Activated CD8-positive, alpha-beta memory T cell treated with anti-CD3 and anti-CD28 coated beads, Interleukin-2, amount 10 ng/mL, durations not matched to agents 7 days and 5 days (primary cell): ENCODE measurements around the gene GPRC5A. TPM values are rescaled to one million over a fixed set of nuclear protein-coding genes. Genes with fewer than 3 reads are reported as not detected.
A peak's percentile ranks its signal among the peaks of the same experiment; 100 is the strongest.

Experiments used
- ATAC-seq: fragments of 150-1000 bp; cut with Tn5 transposase; one replicate; pipeline ENCODE4 v1.10.0; 2021; ENCODE audit warnings: moderate library complexity
- CTCF ChIA-PET: fragments of 350-600 bp; sonication (Branson Sonifier 250); formaldehyde crosslinking; loops from one replicate; lab custom pipeline; 2021; ENCODE audit warnings: antibody characterized with exemption; lab: Charles Lee
- DNase-seq: peaks from one replicate; pipeline ENCODE4 v3.0.0-alpha.2; 2020
- H3K27ac Mint-ChIP-seq: one replicate; pipeline ENCODE4 v1.8.0; 2021; ENCODE audit warnings: mild to moderate bottlenecking, mixed read lengths
- H3K27me3 Mint-ChIP-seq: one replicate; pipeline ENCODE4 v1.8.0; 2021; ENCODE audit warnings: mixed read lengths
- H3K36me3 Mint-ChIP-seq: one replicate; pipeline ENCODE4 v1.8.0; 2021; ENCODE audit warnings: mild to moderate bottlenecking, mixed read lengths
- H3K4me1 Mint-ChIP-seq: one replicate; pipeline ENCODE4 v1.8.0; 2021; ENCODE audit warnings: mixed read lengths
- H3K4me3 Mint-ChIP-seq: one replicate; pipeline ENCODE4 v1.8.0; 2021; ENCODE audit warnings: mild to moderate bottlenecking, moderate library complexity, mixed read lengths
- H3K9me3 Mint-ChIP-seq: one replicate; pipeline ENCODE4 v1.8.0; 2022; ENCODE audit warnings: low read depth, mixed read lengths
- total RNA-seq, 2 experiments: library from RNA; stranded (reverse); gene quantifications; one replicate each; pipeline ENCODE4 v1.2.3, GENCODE V29; 2021

The GPRC5A gene
- total RNA-seq, 2 experiments from 2014 or later, result not detected

- CTCF ChIA-PET, result interaction anchor here (1.2 to 1.6 kb wide), 2 partner anchors 8 to 288 kb away, joined by 4 to 6 read pairs; no protein-coding TSS in a partner anchor
- H3K9me3 Mint-ChIP-seq, result no peaks in the 10 kb centered on the region
- no peaks in the 10 kb centered on the region for H3K36me3 Mint-ChIP-seq
- DNase-seq (no peak), ATAC-seq (no peak)
- H3K4me3 Mint-ChIP-seq, result no peak overlapping the region
- H3K27ac Mint-ChIP-seq, result no peak overlapping the region
- peaks cover 8% of the 10 kb centered on the region for H3K27me3 Mint-ChIP-seq
- no peaks in the 10 kb centered on the region for H3K4me1 Mint-ChIP-seq
Measured at GRCh38 chr12:12924169-12924568, 32.8 kb downstream of the GPRC5A start.

GRCh38 chr12:12925388-12925787, 34.0 kb downstream of the GPRC5A start:
- Mint-ChIP-seq H3K27me3 (peaks cover 5% of the 10 kb centered on the region), H3K4me1 (no peaks in the 10 kb centered on the region), H3K36me3 (peaks cover under 1% of the 10 kb centered on the region), H3K4me3 (no peak overlapping the region), H3K9me3 (no peaks in the 10 kb centered on the region), H3K27ac (no peak overlapping the region)
- DNase-seq (no peak), ATAC-seq (no peak)
- CTCF ChIA-PET, result interaction anchor here (1.6 kb wide), 1 partner anchor 9 kb away, joined by 4 read pairs; no protein-coding TSS in a partner anchor

GRCh38 chr12:12926571-12927071, 35.3 kb downstream of the GPRC5A start:
- CTCF ChIA-PET, result interaction anchor here (1.3 to 1.4 kb wide), 2 partner anchors 10 to 285 kb away, joined by 3 read pairs; no protein-coding TSS in a partner anchor
- Mint-ChIP-seq H3K27me3 (peaks cover 5% of the 10 kb centered on the region), H3K9me3 (no peaks in the 10 kb centered on the region), H3K27ac (no peak overlapping the region), H3K4me1 (no peaks in the 10 kb centered on the region), H3K36me3 (peaks cover 1% of the 10 kb centered on the region), H3K4me3 (no peak overlapping the region)
- ATAC-seq (no peak), DNase-seq (no peak)

GRCh38 chr12:12927211-12928079, 36.1 kb downstream of the GPRC5A start:
- peak; percentile 90 for ATAC-seq
- peak; percentile 72 for DNase-seq
- no peaks in the 10 kb centered on the region for H3K4me1 Mint-ChIP-seq
- no peaks in the 10 kb centered on the region for H3K9me3 Mint-ChIP-seq
- H3K27me3 Mint-ChIP-seq, result peaks cover 5% of the 10 kb centered on the region
- peak overlapping the region; percentile 31 for H3K27ac Mint-ChIP-seq
- peaks cover 1% of the 10 kb centered on the region for H3K36me3 Mint-ChIP-seq
- peak overlapping the region; percentile 58 for H3K4me3 Mint-ChIP-seq
- CTCF ChIA-PET, result interaction anchor here (1.3 to 1.4 kb wide), 2 partner anchors 11 to 284 kb away, joined by 3 read pairs; no protein-coding TSS in a partner anchor

- CTCF ChIA-PET, result no interaction called here
Measured at GRCh38 chr12:12929696-12930095, 38.3 kb downstream of the GPRC5A start.

GRCh38 chr12:12930633-12931219, 39.4 kb downstream of the GPRC5A start:
- CTCF ChIA-PET, result interaction anchor here (1.1 kb wide), 1 partner anchor 14 kb away, joined by 3 read pairs; no protein-coding TSS in a partner anchor

More at GRCh38 chr12:12929696-12930095, 38.3 kb downstream of the GPRC5A start:
- H3K36me3 Mint-ChIP-seq, result peaks cover 1% of the 10 kb centered on the region
- peaks cover 16% of the 10 kb centered on the region for H3K27me3 Mint-ChIP-seq
- no peak overlapping the region for H3K4me3 Mint-ChIP-seq
- no peaks in the 10 kb centered on the region for H3K4me1 Mint-ChIP-seq
- DNase-seq, result no peak
- H3K27ac Mint-ChIP-seq, result no peak overlapping the region
- no peaks in the 10 kb centered on the region for H3K9me3 Mint-ChIP-seq
- no peak for ATAC-seq

GRCh38 chr12:12933742-12934141, 42.4 kb downstream of the GPRC5A start:
- CTCF ChIA-PET, result no interaction called here
- peaks cover 1% of the 10 kb centered on the region for H3K36me3 Mint-ChIP-seq
- no peak for ATAC-seq

More at GRCh38 chr12:12930633-12931219, 39.4 kb downstream of the GPRC5A start:
- no peaks in the 10 kb centered on the region for H3K4me1 Mint-ChIP-seq
- no peak overlapping the region for H3K4me3 Mint-ChIP-seq
- H3K27me3 Mint-ChIP-seq, result peaks cover 16% of the 10 kb centered on the region
- H3K9me3 Mint-ChIP-seq, result no peaks in the 10 kb centered on the region
- H3K36me3 Mint-ChIP-seq, result peaks cover 1% of the 10 kb centered on the region
- H3K27ac Mint-ChIP-seq, result no peak overlapping the region
- no peak for ATAC-seq
- no peak for DNase-seq

GRCh38 chr12:12934556-12934955, 43.2 kb downstream of the GPRC5A start:
- CTCF ChIA-PET, result no interaction called here

More at GRCh38 chr12:12933742-12934141, 42.4 kb downstream of the GPRC5A start:
- no peak overlapping the region for H3K27ac Mint-ChIP-seq
- H3K4me3 Mint-ChIP-seq, result no peak overlapping the region
- no peaks in the 10 kb centered on the region for H3K9me3 Mint-ChIP-seq
- peaks cover 14% of the 10 kb centered on the region for H3K27me3 Mint-ChIP-seq
- no peak for DNase-seq
- no peaks in the 10 kb centered on the region for H3K4me1 Mint-ChIP-seq

GRCh38 chr12:12936983-12937491, 45.7 kb downstream of the GPRC5A start:
- Mint-ChIP-seq H3K9me3 (no peaks in the 10 kb centered on the region), H3K4me1 (no peaks in the 10 kb centered on the region), H3K27me3 (peaks cover 17% of the 10 kb centered on the region), H3K4me3 (no peak overlapping the region), H3K27ac (no peak overlapping the region), H3K36me3 (no peaks in the 10 kb centered on the region)
- ATAC-seq (no peak), DNase-seq (no peak)
- CTCF ChIA-PET, result no interaction called here

More at GRCh38 chr12:12934556-12934955, 43.2 kb downstream of the GPRC5A start:
- Mint-ChIP-seq H3K36me3 (peaks cover 1% of the 10 kb centered on the region), H3K4me3 (no peak overlapping the region), H3K27ac (no peak overlapping the region), H3K9me3 (no peaks in the 10 kb centered on the region), H3K27me3 (peaks cover 15% of the 10 kb centered on the region), H3K4me1 (no peaks in the 10 kb centered on the region)
- DNase-seq, result no peak
- ATAC-seq, result no peak

- CTCF ChIA-PET, result no interaction called here
Measured at GRCh38 chr12:12938541-12938940, 47.2 kb downstream of the GPRC5A start.

GRCh38 chr12:12939888-12940287, 48.5 kb downstream of the GPRC5A start:
- no peak overlapping the region for H3K4me3 Mint-ChIP-seq
- H3K27ac Mint-ChIP-seq, result no peak overlapping the region
- H3K9me3 Mint-ChIP-seq, result no peaks in the 10 kb centered on the region
- H3K36me3 Mint-ChIP-seq, result no peaks in the 10 kb centered on the region
- peaks cover 10% of the 10 kb centered on the region for H3K27me3 Mint-ChIP-seq
- H3K4me1 Mint-ChIP-seq, result no peaks in the 10 kb centered on the region
- DNase-seq (no peak), ATAC-seq (no peak)
- CTCF ChIA-PET, result interaction anchor here (0.6 kb wide), 1 partner anchor 25 kb away, joined by 3 read pairs; no protein-coding TSS in a partner anchor

More at GRCh38 chr12:12938541-12938940, 47.2 kb downstream of the GPRC5A start:
- Mint-ChIP-seq H3K4me1 (no peaks in the 10 kb centered on the region), H3K27ac (no peak overlapping the region), H3K27me3 (peaks cover 19% of the 10 kb centered on the region), H3K36me3 (no peaks in the 10 kb centered on the region), H3K9me3 (no peaks in the 10 kb centered on the region), H3K4me3 (no peak overlapping the region)
- DNase-seq (no peak), ATAC-seq (no peak)

GRCh38 chr12:12941450-12942350, 50.3 kb downstream of the GPRC5A start:
- H3K4me3 Mint-ChIP-seq, result no peak overlapping the region
- no peak overlapping the region for H3K27ac Mint-ChIP-seq
- DNase-seq, result no peak
- CTCF ChIA-PET, result no interaction called here
- no peaks in the 10 kb centered on the region for H3K4me1 Mint-ChIP-seq
- no peaks in the 10 kb centered on the region for H3K36me3 Mint-ChIP-seq
- peaks cover 20% of the 10 kb centered on the region for H3K27me3 Mint-ChIP-seq
- ATAC-seq, result no peak
- no peaks in the 10 kb centered on the region for H3K9me3 Mint-ChIP-seq
